GM12878 (cell line): ENCODE results near the gene CASK. TPM values are rescaled to one million over a fixed set of nuclear protein-coding genes. Genes with fewer than 3 reads are reported as not detected.

Experiments used
- ATAC-seq: fragments of 200-7000 bp; cut with Tn5 transposase; 3 replicates; pipeline ENCODE4 v1.9.1; 2020; ENCODE audit warnings: mild to moderate bottlenecking, moderate library complexity
- BruUV-seq: library from RNA; stranded (reverse); fragments of 400-500 nt; replicated peaks from 2 replicates; lab custom pipeline; 2021; lab: Mats Ljungman, UMichigan
- CTCF ChIA-PET: fragments of 300-600 bp; sonication (Branson Sonifier 250); formaldehyde crosslinking; extraction: SDS; loops from one replicate; lab custom pipeline; 2021; ENCODE audit warnings: inconsistent platforms; lab: Yijun Ruan, JAX
- POLR2A ChIA-PET: fragments of 350-600 bp; formaldehyde crosslinking; extraction: SDS; loops from one replicate; lab custom pipeline; 2021; ENCODE audit warnings: inconsistent platforms; lab: Charles Lee
- RAD21 ChIA-PET: fragments of 300-600 bp; sonication (Branson Sonifier 250); formaldehyde crosslinking; loops from one replicate; lab custom pipeline; 2023; ENCODE audit warnings: antibody characterized with exemption; ENCODE audit not compliant: unreplicated experiment; lab: Charles Lee
- SMC1A ChIA-PET: fragments of 300-600 bp; sonication (Branson Sonifier 250); formaldehyde crosslinking; loops from one replicate; lab custom pipeline; 2023; ENCODE audit not compliant: unreplicated experiment, uncharacterized antibody; lab: Charles Lee
- DNase-seq: peaks from one replicate; pipeline ENCODE4 v3.0.0-alpha.2; 2011; ENCODE audit warnings: low read depth, low spot score
- FAIRE-seq: peaks from 3 replicates; lab custom pipeline; 2011; peaks lifted over from hg19 to GRCh38; lab: Jason Lieb, UNC
- H2AFZ ChIP-seq: 2 replicates; pipeline ENCODE4 v1.6.0; 2011; ENCODE audit warnings: low read depth, low read length, control low read depth; ENCODE audit not compliant: control insufficient read depth
- H3K27ac ChIP-seq: 2 replicates; pipeline ENCODE4 v1.5.1; 2011; ENCODE audit warnings: control low read depth; ENCODE audit not compliant: control insufficient read depth, insufficient read depth
- H3K27me3 ChIP-seq, 2 experiments: replicated peaks in 1 of 2; 2 replicates each; pipeline versions ENCODE4 v1.6.0 to v1.6.1; 2011; ENCODE audit warnings: low read length in 1 of 2; ENCODE audit not compliant: control insufficient read depth in 2 of 2, insufficient read depth in 2 of 2
- H3K36me3 ChIP-seq, 2 experiments: 2 replicates each; pipeline ENCODE4 v1.5.1; 2011; ENCODE audit warnings: low read length in 1 of 2; ENCODE audit not compliant: control insufficient read depth in 2 of 2, insufficient read depth in 2 of 2
- H3K4me1 ChIP-seq: 2 replicates; pipeline ENCODE4 v1.6.1; 2011; ENCODE audit warnings: mild to moderate bottlenecking, low read length, moderate library complexity, mixed read lengths; ENCODE audit not compliant: control insufficient read depth, insufficient read depth
- H3K4me2 ChIP-seq: 2 replicates; pipeline ENCODE4 v1.6.0; 2011; ENCODE audit warnings: control low read depth; ENCODE audit not compliant: control insufficient read depth, insufficient read depth
- H3K4me3 ChIP-seq: fragments of 200-600 bp; sonication (generic); 2 replicates; pipeline ENCODE4 v1.5.1; 2016
- H3K79me2 ChIP-seq: 2 replicates; pipeline ENCODE4 v1.6.0; 2011; ENCODE audit warnings: low read length; ENCODE audit not compliant: control insufficient read depth, insufficient read depth
- H3K9ac ChIP-seq: 2 replicates; pipeline ENCODE4 v1.8.0; 2011; ENCODE audit warnings: low read length, control low read depth, mixed read lengths; ENCODE audit not compliant: control insufficient read depth, insufficient read depth
- H3K9me3 ChIP-seq: replicated peaks from 3 replicates; pipeline ENCODE4 v1.5.1; 2011; ENCODE audit warnings: mild to moderate bottlenecking, low read length; ENCODE audit not compliant: control insufficient read depth, insufficient read depth
- H4K20me1 ChIP-seq: 2 replicates; pipeline ENCODE4 v1.6.0; 2011; ENCODE audit not compliant: control insufficient read depth, insufficient read depth
- ATF2 ChIP-seq: IDR thresholded peaks from 2 replicates; pipeline ENCODE4 v1.6.1; 2012; ENCODE audit warnings: low read length, inconsistent platforms
- EED ChIP-seq: sonication (generic); IDR thresholded peaks from 2 replicates; pipeline ENCODE4 v1.6.1; 2016; ENCODE audit warnings: antibody characterized with exemption, low read depth
- FOXM1 ChIP-seq: IDR thresholded peaks from 2 replicates; pipeline ENCODE4 v1.6.1; 2012; ENCODE audit warnings: low read depth, mild to moderate bottlenecking, inconsistent platforms, low read length, moderate library complexity
- GABPA ChIP-seq: IDR thresholded peaks from 2 replicates; pipeline ENCODE4 v1.6.1; 2014; ENCODE audit warnings: antibody characterized with exemption, low read depth, mild to moderate bottlenecking, inconsistent platforms
- JUND ChIP-seq: IDR thresholded peaks from 2 replicates; pipeline ENCODE4 v1.6.1; 2012; ENCODE audit warnings: low read depth, mild to moderate bottlenecking, low read length, improper control_type of control experiment, moderate library complexity
- MTA2 ChIP-seq: fragments of 450-650 bp; IDR thresholded peaks from 2 replicates; pipeline ENCODE4 v1.6.1; 2016; ENCODE audit warnings: low read depth, mild to moderate bottlenecking, moderate library complexity
- NFYA ChIP-seq: IDR thresholded peaks from 2 replicates; pipeline ENCODE4 v1.6.1; 2011; ENCODE audit warnings: low read depth, mild to moderate bottlenecking, low read length, improper control_type of control experiment, borderline replicate concordance
- RUNX3 ChIP-seq: IDR thresholded peaks from 2 replicates; pipeline ENCODE4 v1.6.1; 2012; ENCODE audit warnings: low read length, inconsistent platforms
- SPI1 ChIP-seq: IDR thresholded peaks from 2 replicates; pipeline ENCODE4 v1.6.1; 2011; ENCODE audit warnings: low read depth, mild to moderate bottlenecking, low read length, moderate library complexity, borderline replicate concordance; ENCODE audit not compliant: insufficient read depth
- ZNF384 ChIP-seq: IDR thresholded peaks from 2 replicates; pipeline ENCODE4 v1.6.1; 2012; ENCODE audit warnings: low read depth, mild to moderate bottlenecking, low read length, improper control_type of control experiment, borderline replicate concordance
- WGBS: methylation state at CpG from one replicate; pipeline ENCODE4 v1.1.6; 2016; ENCODE audit warnings: low lambda C conversion rate; ENCODE audit not compliant: insufficient replicate concordance, insufficient coverage; ENCODE audit errors: missing lambda C conversion rate; 5-methylcytosine and 5-hydroxymethylcytosine counted together
- in situ Hi-C: fragments of 300-500 bp; cut with MboI; formaldehyde crosslinking; loops from 9 replicates; pipeline ENCODE4 v1.14.3; 2018; ENCODE audit warnings: mixed read lengths
- intact Hi-C: fragments of 100-400 bp; cut with micrococcal nuclease; formaldehyde crosslinking; loops from one replicate; pipeline ENCODE4 v1.14.2; 2022; ENCODE audit not compliant: unreplicated experiment
- polyA plus RNA-seq, 11 experiments: library from polyadenylated mRNA; depleted of rRNA in 4 of 11; unstranded in 6 of 11; stranded (reverse) in 5 of 11; fragments of >200 nt; fragmentation: Nextera tagmentation in 4 of 11; fragmentation: Illumina TruSeq in 1 of 11; extraction: Ambion mirVana in 4 of 11; extraction: Trizol in 1 of 11; gene quantifications; 1 replicate in 1 of 11; 2 replicates in 10 of 11; pipeline versions ENCODE4 v1.2.1 to v1.2.3, GENCODE V29; 2011 to 2016; ENCODE audit warnings: inconsistent platforms in 2 of 11, missing spikeins in 2 of 11, low read depth in 1 of 11
- total RNA-seq, 4 experiments: library from RNA; depleted of rRNA in 3 of 4; stranded (reverse); fragments of >200 nt in 3 of 4; fragmentation: Illumina TruSeq in 1 of 4; extraction: Trizol in 1 of 4; gene quantifications; 2 replicates each; pipeline versions ENCODE4 v1.2.1 to v1.2.3, GENCODE V29; 2013 to 2021
- TF ChIP-seq, protein P1 (sequence below): IDR thresholded peaks from 2 replicates; pipeline ENCODE4 v1.6.1; 2012; ENCODE audit warnings: improper control_type of control experiment, low read depth, low read length; ENCODE audit not compliant: insufficient replicate concordance

Gene CASK
- total and polyA plus RNA-seq, 10 of the 15 experiments (the other 5 are each of a cell fraction or from before 2014, with no cell fraction given) = 0.60 to 45.9 (median 4.8) TPM

GRCh38 chrX:41723826-41724225 is 199.5 kb downstream of the CASK start, which contains the start of gene GPR82:
Gene GPR82 (plus strand): TSS chrX:41724181. CDS start chrX:41727027, 2,846 bp downstream.
- CTCF ChIA-PET = interaction anchor here (1.4 to 1.7 kb wide), 3 partner anchors 11 to 143 kb away, joined by 3 to 8 read pairs (median 5); no protein-coding TSS in a partner anchor
- SMC1A ChIA-PET = no interaction called here
- peaks cover 28% of the 10 kb centered on the region for H3K4me1 ChIP-seq
- no peak within 1 kb of the TSS for H3K4me3 ChIP-seq
- H3K36me3 ChIP-seq = no peaks in the 10 kb centered on the region
- 0% methylated on average over 2 of the region's 2 CpGs for WGBS
- POLR2A ChIA-PET = no interaction called here
- H4K20me1 ChIP-seq = no peaks in the 10 kb centered on the region
- no peak within 1 kb of the TSS for H3K9ac ChIP-seq
- H3K27ac ChIP-seq = 0 out of 2 replicates have a peak within 1 kb of the TSS, but pooled peaks have one; percentile 18
- no peak within 1 kb of the TSS for H3K4me2 ChIP-seq
- peaks cover 3% of the 10 kb centered on the region; the same call in 2 of the 3 replicates for H3K9me3 ChIP-seq
- in situ Hi-C loops (no loop called here), intact Hi-C loops (loop anchor here (5.0 kb wide), 1 partner anchor 52 kb away; no protein-coding TSS in a partner anchor)
- DNase-seq = no peak
- H3K27me3 ChIP-seq = no peaks in the 10 kb centered on the region
- TF ChIP-seq FOXM1 (no peak), MTA2 (peak; percentile 36; the same call in 1 of the 2 replicates), GABPA (no peak), ZNF384 (no peak), RUNX3 (peak; percentile 60), NFYA (no peak), EED (no peak), SPI1 (peak; percentile 39), JUND (no peak), ATF2 (peak; percentile 46; the same call in 1 of the 2 replicates)
- TF ChIP-seq, protein P1, sequence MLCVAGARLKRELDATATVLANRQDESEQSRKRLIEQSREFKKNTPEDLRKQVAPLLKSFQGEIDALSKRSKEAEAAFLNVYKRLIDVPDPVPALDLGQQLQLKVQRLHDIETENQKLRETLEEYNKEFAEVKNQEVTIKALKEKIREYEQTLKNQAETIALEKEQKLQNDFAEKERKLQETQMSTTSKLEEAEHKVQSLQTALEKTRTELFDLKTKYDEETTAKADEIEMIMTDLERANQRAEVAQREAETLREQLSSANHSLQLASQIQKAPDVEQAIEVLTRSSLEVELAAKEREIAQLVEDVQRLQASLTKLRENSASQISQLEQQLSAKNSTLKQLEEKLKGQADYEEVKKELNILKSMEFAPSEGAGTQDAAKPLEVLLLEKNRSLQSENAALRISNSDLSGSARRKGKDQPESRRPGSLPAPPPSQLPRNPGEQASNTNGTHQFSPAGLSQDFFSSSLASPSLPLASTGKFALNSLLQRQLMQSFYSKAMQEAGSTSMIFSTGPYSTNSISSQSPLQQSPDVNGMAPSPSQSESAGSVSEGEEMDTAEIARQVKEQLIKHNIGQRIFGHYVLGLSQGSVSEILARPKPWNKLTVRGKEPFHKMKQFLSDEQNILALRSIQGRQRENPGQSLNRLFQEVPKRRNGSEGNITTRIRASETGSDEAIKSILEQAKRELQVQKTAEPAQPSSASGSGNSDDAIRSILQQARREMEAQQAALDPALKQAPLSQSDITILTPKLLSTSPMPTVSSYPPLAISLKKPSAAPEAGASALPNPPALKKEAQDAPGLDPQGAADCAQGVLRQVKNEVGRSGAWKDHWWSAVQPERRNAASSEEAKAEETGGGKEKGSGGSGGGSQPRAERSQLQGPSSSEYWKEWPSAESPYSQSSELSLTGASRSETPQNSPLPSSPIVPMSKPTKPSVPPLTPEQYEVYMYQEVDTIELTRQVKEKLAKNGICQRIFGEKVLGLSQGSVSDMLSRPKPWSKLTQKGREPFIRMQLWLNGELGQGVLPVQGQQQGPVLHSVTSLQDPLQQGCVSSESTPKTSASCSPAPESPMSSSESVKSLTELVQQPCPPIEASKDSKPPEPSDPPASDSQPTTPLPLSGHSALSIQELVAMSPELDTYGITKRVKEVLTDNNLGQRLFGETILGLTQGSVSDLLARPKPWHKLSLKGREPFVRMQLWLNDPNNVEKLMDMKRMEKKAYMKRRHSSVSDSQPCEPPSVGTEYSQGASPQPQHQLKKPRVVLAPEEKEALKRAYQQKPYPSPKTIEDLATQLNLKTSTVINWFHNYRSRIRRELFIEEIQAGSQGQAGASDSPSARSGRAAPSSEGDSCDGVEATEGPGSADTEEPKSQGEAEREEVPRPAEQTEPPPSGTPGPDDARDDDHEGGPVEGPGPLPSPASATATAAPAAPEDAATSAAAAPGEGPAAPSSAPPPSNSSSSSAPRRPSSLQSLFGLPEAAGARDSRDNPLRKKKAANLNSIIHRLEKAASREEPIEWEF = no peak
- RAD21 ChIA-PET = interaction anchor here (1.3 kb wide), 1 partner anchor 18 kb away, joined by 4 read pairs; no protein-coding TSS in a partner anchor
- ATAC-seq = peak; percentile 51
- no peak within 1 kb of the TSS for H2AFZ ChIP-seq
- BruUV-seq = no TSS peak
- no peak for FAIRE-seq
- no peaks in the 10 kb centered on the region for H3K79me2 ChIP-seq
